Heart left ventricle (tissue), 13 donors: ENCODE measurements around the gene HDAC8.

ENCODE experiments used
- CTCF ChIP-seq, 12 donors: fragments of 200-600 bp; sonication (generic) in 4 of 12; IDR thresholded peaks; one replicate each; pipeline versions ENCODE4 v1.5.0 to v1.8.0; 2018 to 2022; ENCODE audit warnings: antibody characterized with exemption in 12 of 12, mild to moderate bottlenecking in 5 of 12
- POLR2A ChIP-seq, 2 donors: fragments of 450-650 bp; IDR thresholded peaks; one replicate each; pipeline ENCODE4 v1.6.1; 2017; ENCODE audit warnings: antibody characterized with exemption in 2 of 2, mild to moderate bottlenecking in 2 of 2, moderate library complexity in 2 of 2
- donor health status: ischemic (EF 13 %, LVEDD 7.1; RV severe dilation, severe dysfunction).
- donor health status: DM: no; HTN: yes; CAD: no.
- donor health status: DM: no; HTN: no; CAD: no.
- donor health status: ischemic (EF 25% LVEDD 6.9; RV normal size, moderate dysfunction).
- donor health status: ischemic (EF 25% LVEDD 5.7; RV mildly dilated, moderate dysfunction).
- donor health status: ischemic (EF 35%, LVEDD 5.7; RV mildly dilated, moderate dysfunction).
- donor health status: nonischemic (EF 11% LVEDD 7.7; RV severe dilation, severe dysfunction).
- donor health status: DM: yes; HTN: yes; CAD: no.
- donor health status: PGD.
- donor health status: ischemic (EF 29% LVEDD 5.4; RV normal size, mild dysfunction).
- donor health status: nonischemic (EF 23%, LVEDD 6.1; RV moderate dilation, normal function).

GRCh38 chrX:72478853-72479252 is 93.8 kb downstream of the HDAC8 start:
- TF ChIP-seq CTCF (IDR thresholded peaks at IDR 0.05) = no peak
- no peak for TF ChIP-seq POLR2A (IDR thresholded peaks at IDR 0.05)
